Natural killer cell (primary cell): Measurements from ENCODE around the gene PHACTR3. TPM values are rescaled to one million over a fixed set of nuclear protein-coding genes. Genes with fewer than 3 reads are reported as not detected.

ENCODE experiments used
- ATAC-seq, 3 donors: fragments of 150-1000 bp in 2 of 3; fragments of 200-7000 bp in 1 of 3; cut with Tn5 transposase; 1 replicate in 1 of 3; 2 replicates in 2 of 3; pipeline ENCODE4 v1.10.0; 2021; ENCODE audit warnings: mild to moderate bottlenecking in 2 of 3, moderate library complexity in 2 of 3
- DNase-seq, 2 donors: peaks; one replicate each; pipeline versions ENCODE4 v3.0.0 to v3.0.0-alpha.2; 2013 to 2021; ENCODE audit warnings: mixed read lengths in 1 of 2
- H3K27ac ChIP-seq: one replicate; pipeline ENCODE4 v1.5.1; 2013; ENCODE audit warnings: mild to moderate bottlenecking, low read length
- H3K27me3 ChIP-seq: one replicate; pipeline ENCODE4 v1.6.1; 2013; ENCODE audit warnings: low read length; ENCODE audit not compliant: control insufficient read depth, insufficient read depth
- H3K36me3 ChIP-seq: one replicate; pipeline ENCODE4 v1.6.1; 2013; ENCODE audit warnings: low read length; ENCODE audit not compliant: control insufficient read depth, insufficient read depth
- H3K4me1 ChIP-seq: one replicate; pipeline ENCODE4 v1.6.1; 2013; ENCODE audit warnings: low read length; ENCODE audit not compliant: control insufficient read depth, insufficient read depth
- H3K4me3 ChIP-seq: one replicate; pipeline ENCODE4 v1.5.1; 2013; ENCODE audit warnings: low read length
- H3K9me3 ChIP-seq: one replicate; pipeline ENCODE4 v1.6.1; 2013; ENCODE audit warnings: low read length; ENCODE audit not compliant: control insufficient read depth, insufficient read depth
- H3K27ac Mint-ChIP-seq, 2 donors: one replicate each; pipeline ENCODE4 v1.8.0; 2022; ENCODE audit warnings: mild to moderate bottlenecking in 2 of 2, mixed read lengths in 2 of 2, moderate library complexity in 1 of 2
- H3K27me3 Mint-ChIP-seq, 2 donors: one replicate each; pipeline ENCODE4 v1.8.0; 2022; ENCODE audit warnings: low read depth in 2 of 2, mixed read lengths in 2 of 2
- H3K36me3 Mint-ChIP-seq: one replicate; pipeline ENCODE4 v1.8.0; 2022; ENCODE audit warnings: mixed read lengths
- H3K4me1 Mint-ChIP-seq, 2 donors: one replicate each; pipeline ENCODE4 v1.8.0; 2022; ENCODE audit warnings: mixed read lengths in 2 of 2
- H3K4me3 Mint-ChIP-seq: one replicate; pipeline ENCODE4 v1.8.0; 2022; ENCODE audit warnings: mild to moderate bottlenecking, moderate library complexity, mixed read lengths
- H3K9me3 Mint-ChIP-seq, 2 donors: one replicate each; pipeline ENCODE4 v1.8.0; 2022; ENCODE audit warnings: mixed read lengths in 2 of 2
- WGBS: methylation state at CpG from one replicate; pipeline ENCODE4 v1.1.7; 2013; ENCODE audit warnings: missing lambda C conversion rate; ENCODE audit not compliant: insufficient coverage; 5-methylcytosine and 5-hydroxymethylcytosine counted together
- intact Hi-C: fragments of 100-400 bp; cut with micrococcal nuclease; formaldehyde crosslinking; loops from one replicate; pipeline ENCODE4 v1.14.2; 2022
- total RNA-seq, 4 donors: library from RNA; stranded (reverse); fragments of 120-200 nt in 1 of 4; gene quantifications; one replicate each; pipeline versions ENCODE4 v1.2.3 to v1.2.4, GENCODE V29; 2013 to 2022
- TF ChIP-seq, protein P1 (sequence below): fragments of 200-600 bp; IDR thresholded peaks from one replicate; pipeline ENCODE4 v1.8.0; 2022; ENCODE audit warnings: antibody characterized with exemption

The PHACTR3 gene
- total RNA-seq, 3 donors from 2014 or later (not counting 1 experiment from before 2014, with no cell fraction given) = not detected

DNA sequence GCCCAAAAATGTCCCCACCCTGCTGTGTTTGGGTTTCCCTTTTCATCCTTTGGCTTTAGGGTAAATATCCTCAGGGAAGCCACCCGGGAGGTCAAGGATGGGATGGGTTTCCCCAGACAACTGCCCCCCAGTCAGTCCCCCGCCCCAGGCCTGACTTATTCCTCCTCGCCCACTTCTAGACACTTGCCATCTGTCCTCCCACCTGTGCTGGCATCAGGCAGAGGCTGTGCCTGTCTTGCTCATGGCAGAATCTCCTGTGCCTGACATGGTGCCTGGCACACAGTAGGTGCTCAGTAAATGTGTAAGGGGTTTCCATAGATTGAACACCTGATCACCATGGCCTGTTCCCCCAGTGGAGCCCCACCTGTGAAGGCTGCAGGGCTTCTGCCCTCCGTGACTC is 141.8 kb downstream of the PHACTR3 start:
- no peaks in the 10 kb centered on the region for H3K9me3 Mint-ChIP-seq
- H3K27ac Mint-ChIP-seq = no peak overlapping the region
- no peak overlapping the region for H3K4me3 Mint-ChIP-seq
- TF ChIP-seq, protein P1, sequence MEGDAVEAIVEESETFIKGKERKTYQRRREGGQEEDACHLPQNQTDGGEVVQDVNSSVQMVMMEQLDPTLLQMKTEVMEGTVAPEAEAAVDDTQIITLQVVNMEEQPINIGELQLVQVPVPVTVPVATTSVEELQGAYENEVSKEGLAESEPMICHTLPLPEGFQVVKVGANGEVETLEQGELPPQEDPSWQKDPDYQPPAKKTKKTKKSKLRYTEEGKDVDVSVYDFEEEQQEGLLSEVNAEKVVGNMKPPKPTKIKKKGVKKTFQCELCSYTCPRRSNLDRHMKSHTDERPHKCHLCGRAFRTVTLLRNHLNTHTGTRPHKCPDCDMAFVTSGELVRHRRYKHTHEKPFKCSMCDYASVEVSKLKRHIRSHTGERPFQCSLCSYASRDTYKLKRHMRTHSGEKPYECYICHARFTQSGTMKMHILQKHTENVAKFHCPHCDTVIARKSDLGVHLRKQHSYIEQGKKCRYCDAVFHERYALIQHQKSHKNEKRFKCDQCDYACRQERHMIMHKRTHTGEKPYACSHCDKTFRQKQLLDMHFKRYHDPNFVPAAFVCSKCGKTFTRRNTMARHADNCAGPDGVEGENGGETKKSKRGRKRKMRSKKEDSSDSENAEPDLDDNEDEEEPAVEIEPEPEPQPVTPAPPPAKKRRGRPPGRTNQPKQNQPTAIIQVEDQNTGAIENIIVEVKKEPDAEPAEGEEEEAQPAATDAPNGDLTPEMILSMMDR = no peak
- H3K27ac ChIP-seq = no peak overlapping the region
- intact Hi-C loops = no loop called here
- H3K9me3 ChIP-seq = no peaks in the 10 kb centered on the region
- H3K27me3 ChIP-seq = no peaks in the 10 kb centered on the region
- H3K36me3 ChIP-seq = no peaks in the 10 kb centered on the region
- DNase-seq (no peak), ATAC-seq (no peak)
- WGBS = 79% methylated on average over 4 of the region's 4 CpGs
- peaks cover 0 to 10% of the 10 kb centered on the region in 2 donors for H3K27me3 Mint-ChIP-seq
- H3K4me1 Mint-ChIP-seq = no peaks in the 10 kb centered on the region
- no peaks in the 10 kb centered on the region for H3K4me1 ChIP-seq
- no peak overlapping the region for H3K4me3 ChIP-seq
- H3K36me3 Mint-ChIP-seq = no peaks in the 10 kb centered on the region

DNA sequence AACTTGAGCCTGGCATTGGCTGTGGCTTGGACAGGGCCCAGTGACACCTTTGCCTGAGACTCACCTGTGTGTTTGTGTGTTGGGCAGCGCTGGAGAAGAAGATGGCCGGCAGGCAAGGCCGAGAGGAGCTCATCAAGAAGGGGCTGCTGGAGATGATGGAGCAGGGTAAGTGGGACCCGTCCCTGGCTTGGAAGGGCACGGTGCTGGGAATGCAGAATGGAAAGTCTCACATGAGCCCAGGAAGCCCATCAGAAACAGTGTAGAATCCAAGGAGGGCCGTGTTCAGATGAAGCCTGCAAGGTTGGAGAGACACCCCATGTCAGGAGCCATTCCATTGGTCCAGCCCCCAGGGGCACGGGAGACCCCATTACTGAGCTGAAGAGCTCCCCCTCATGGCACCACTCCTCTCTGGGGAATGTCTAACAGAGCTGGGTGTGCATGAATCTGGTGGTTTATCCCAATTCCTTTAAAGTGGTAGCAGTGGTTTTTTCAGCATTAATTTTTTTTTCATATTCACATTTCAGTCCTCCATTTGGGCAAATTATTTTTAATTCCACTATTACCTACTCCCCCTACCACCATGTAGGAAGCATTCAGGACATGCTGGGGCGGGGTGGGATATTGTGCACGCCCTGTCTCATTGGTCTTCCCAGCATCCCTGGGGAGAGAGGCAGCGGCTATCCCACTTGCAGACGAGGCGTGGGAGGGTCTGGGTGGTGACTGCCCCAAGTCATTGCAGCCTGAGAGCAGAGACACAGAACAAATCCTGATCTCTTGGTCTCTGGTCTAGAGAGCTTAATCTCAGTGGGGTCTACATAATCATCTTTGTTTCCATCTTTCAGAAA is 143.6 kb downstream of the PHACTR3 start:
- Histone ChIP-seq H3K4me1 (peaks cover 5% of the 10 kb centered on the region), H3K27me3 (no peaks in the 10 kb centered on the region), H3K36me3 (no peaks in the 10 kb centered on the region), H3K27ac (no peak overlapping the region), H3K9me3 (no peaks in the 10 kb centered on the region), H3K4me3 (no peak overlapping the region)
- intact Hi-C loops = no loop called here
- Mint-ChIP-seq H3K27me3 (peaks cover 0 to 6% of the 10 kb centered on the region in 2 donors), H3K27ac (no peak overlapping the region), H3K4me1 (no peaks in the 10 kb centered on the region), H3K4me3 (no peak overlapping the region), H3K36me3 (no peaks in the 10 kb centered on the region), H3K9me3 (no peaks in the 10 kb centered on the region)
- ATAC-seq = no peak
- DNase-seq = no peak
- TF ChIP-seq, protein P1 = no peak
- 78% methylated on average over 12 of the region's 12 CpGs for WGBS

DNA sequence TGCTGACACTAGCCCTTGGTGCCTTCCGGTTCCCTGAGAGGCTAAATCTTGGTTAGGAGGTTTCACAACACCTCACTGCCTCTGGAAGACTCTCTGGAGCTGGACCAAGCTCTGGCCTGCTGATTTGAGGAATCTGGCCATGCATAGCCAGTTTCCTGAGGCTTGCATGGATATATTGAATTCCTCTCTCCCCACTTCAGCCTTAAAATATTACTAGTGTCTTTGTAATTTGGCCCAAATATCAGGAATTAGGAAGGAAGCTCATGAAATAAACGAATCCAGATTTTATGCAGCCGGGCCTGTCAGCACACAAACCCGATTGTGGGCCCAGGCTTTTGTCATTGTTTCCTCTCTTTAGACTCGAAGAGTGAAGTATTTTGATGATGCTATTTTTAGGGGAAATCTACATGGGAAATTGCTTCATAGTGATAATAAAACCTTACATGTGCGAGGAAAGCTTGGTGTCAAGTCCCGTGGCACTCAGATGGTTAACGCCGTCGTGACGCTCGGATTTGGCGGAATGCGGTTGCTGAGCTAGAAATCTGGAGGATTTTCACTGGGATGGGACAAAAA is 144.4 kb downstream of the PHACTR3 start:
- no peak for DNase-seq
- TF ChIP-seq, protein P1 = no peak
- Mint-ChIP-seq H3K4me3 (no peak overlapping the region), H3K36me3 (no peaks in the 10 kb centered on the region), H3K4me1 (no peaks in the 10 kb centered on the region), H3K9me3 (no peaks in the 10 kb centered on the region), H3K27me3 (peaks cover 0 to 6% of the 10 kb centered on the region in 2 donors), H3K27ac (no peak overlapping the region)
- intact Hi-C loops = no loop called here
- Histone ChIP-seq H3K9me3 (no peaks in the 10 kb centered on the region), H3K4me3 (no peak overlapping the region), H3K4me1 (peaks cover 10% of the 10 kb centered on the region), H3K27me3 (no peaks in the 10 kb centered on the region), H3K27ac (no peak overlapping the region), H3K36me3 (no peaks in the 10 kb centered on the region)
- WGBS = 79% methylated on average over 14 of the region's 14 CpGs
- no peak for ATAC-seq
